NCI-H460 (cell line): Measurements from ENCODE around the gene KLC3. TPM values are rescaled to one million over a fixed set of nuclear protein-coding genes. Genes with fewer than 3 reads are reported as not detected.

ENCODE experiments used
- DNase-seq: peaks from one replicate; pipeline ENCODE4 v3.0.0-alpha.2; 2016; ENCODE audit warnings: low read depth; ENCODE audit errors: extremely low read depth
- total RNA-seq: library from RNA; depleted of rRNA; stranded (reverse); fragments of >200 nt; shearing (Covaris generic); gene quantifications from 2 replicates; pipeline ENCODE4 v1.2.3, GENCODE V29; 2014; rRNA removed

Gene KLC3
- total RNA-seq, 1 experiment from 2014 or later = 0.87 TPM

GRCh38 chr19:45368127-45368526, 27.6 kb downstream of the KLC3 start:
- no peak for DNase-seq

GRCh38 chr19:45368737-45369340, 28.3 kb downstream of the KLC3 start:
- DNase-seq = no peak

- peak; percentile 96 for DNase-seq
These were observed 30.1 kb downstream of the KLC3 start, which contains the start of gene ERCC2 for GRCh38 chr19:45370410-45371204. Gene ERCC2 (minus strand): TSS chr19:45370573. CDS start chr19:45370540, 33 bp downstream.

GRCh38 chr19:45376045-45376724, 35.6 kb downstream of the KLC3 start:
- DNase-seq = peak; percentile 59

- no peak for DNase-seq
These were observed 39.6 kb downstream of the KLC3 start for GRCh38 chr19:45380107-45380506.

- DNase-seq = no peak
These were observed 41.9 kb downstream of the KLC3 start for GRCh38 chr19:45382426-45382825.

- DNase-seq = no peak
These were observed 45.1 kb downstream of the KLC3 start for GRCh38 chr19:45385392-45386221.

GRCh38 chr19:45391346-45391745, 50.8 kb downstream of the KLC3 start:
- DNase-seq = no peak

DNA sequence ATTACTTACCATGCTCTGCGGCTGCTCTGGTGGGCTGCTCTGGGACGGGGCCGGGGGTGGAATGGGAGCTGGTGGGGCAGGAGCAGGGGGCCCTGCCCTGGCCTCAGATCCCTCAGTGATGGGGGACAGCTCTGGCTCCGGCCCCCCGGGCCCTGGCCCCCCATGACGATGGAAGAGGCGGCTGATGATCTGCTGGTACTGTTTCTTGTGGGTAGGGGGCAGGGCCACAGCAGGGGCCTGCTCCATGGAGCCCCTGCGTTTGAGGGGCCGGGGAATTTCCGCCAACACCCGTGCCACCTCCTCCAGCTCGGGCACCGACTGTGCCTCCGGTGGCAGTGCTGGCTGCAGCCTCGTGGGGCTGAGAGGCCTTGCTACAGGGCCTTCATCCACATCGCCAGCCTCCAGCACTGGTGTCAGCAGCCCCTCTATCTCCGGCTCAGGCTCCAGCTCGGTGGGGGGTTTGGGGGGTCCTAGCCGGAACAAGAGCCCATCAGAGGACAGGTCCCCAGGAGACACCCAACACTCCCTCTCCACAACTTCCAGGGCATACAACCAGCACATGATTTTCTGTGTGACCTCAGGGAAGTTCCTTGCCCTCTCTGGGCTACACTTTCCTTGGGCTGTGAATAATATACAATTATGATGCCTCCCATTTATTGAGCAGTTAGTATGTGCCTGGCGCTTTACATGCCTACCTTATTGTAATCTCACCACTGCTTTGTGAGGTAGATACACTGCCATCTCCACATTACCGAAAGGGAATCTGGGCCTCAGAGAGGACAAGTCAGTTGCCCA, 51.5 kb downstream of the KLC3 start:
- DNase-seq = no peak

DNA sequence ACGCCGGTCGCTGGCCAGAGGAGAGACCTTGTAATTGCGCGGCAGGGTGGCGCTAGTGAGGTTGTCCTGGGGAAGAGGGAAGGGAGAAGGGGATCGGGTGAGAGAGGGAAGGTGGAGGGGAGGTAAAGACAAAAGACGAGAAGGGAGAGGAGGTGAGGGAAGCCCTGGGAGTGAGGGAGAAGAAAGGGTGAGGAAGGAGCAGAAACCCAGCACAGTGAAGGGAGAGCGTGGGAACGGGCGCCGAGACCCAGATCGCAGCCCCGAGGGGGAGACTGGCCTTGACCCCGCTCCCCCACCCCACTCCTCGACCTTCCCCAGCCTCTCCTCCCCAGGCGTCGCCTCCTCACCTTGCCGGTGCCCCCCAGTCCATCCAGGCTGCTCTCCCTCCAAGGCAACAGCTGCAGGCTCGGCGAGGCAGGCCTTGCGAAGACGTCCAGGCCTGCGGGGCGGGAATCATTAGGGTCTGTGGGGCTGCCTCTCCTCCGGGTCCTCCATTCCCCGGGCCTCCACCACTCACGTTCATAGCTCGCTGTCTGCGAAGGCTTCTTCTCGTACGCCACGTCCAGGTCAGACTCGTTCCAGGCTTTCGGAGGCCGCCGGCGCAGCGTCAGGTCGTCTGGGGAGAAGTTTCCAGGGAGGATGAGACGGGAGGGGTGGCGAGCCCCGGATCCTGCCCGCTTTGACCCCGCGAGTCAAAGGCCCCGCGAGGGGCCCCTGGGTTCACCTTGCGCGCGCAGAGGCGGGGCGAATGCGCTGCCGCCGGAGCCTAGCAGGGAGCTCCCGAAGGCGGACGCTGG, 55.5 kb downstream of the KLC3 start:
- DNase-seq = no peak

- DNase-seq = no peak
These were observed 59.6 kb downstream of the KLC3 start for GRCh38 chr19:45400192-45400591.

Other genes with a start within 250 kb of the KLC3 start
- 10.8 and 11.8 TPM in 2 replicates for gene PPP1R37, start 247.6 kb upstream of the KLC3 start, total RNA-seq
- 0.07 TPM in 1 of 2 replicates, not detected in the other for gene NKPD1, start 179.8 kb upstream of the KLC3 start, total RNA-seq
- 5.3 and 5.8 TPM in 2 replicates for gene TRAPPC6A, start 162.5 kb upstream of the KLC3 start, total RNA-seq
- 4.0 and 4.2 TPM in 2 replicates for gene BLOC1S3, start 162.0 kb upstream of the KLC3 start, total RNA-seq
- gene EXOC3L2, start 95.3 kb upstream of the KLC3 start, total RNA-seq = not detected in 2 replicates
- 22.4 and 28.1 TPM in 2 replicates for gene MARK4, start 89.5 kb upstream of the KLC3 start, total RNA-seq
- 0.14 TPM in 1 of 2 replicates, not detected in the other for gene CKM, start 17.9 kb upstream of the KLC3 start, total RNA-seq
- 11.2 and 12.3 TPM in 2 replicates for gene ERCC2, start 29.8 kb downstream of the KLC3 start, total RNA-seq
- gene PPP1R13L, start 64.3 kb downstream of the KLC3 start, total RNA-seq = 2.9 and 5.2 TPM in 2 replicates
- gene POLR1G, start 65.9 kb downstream of the KLC3 start, total RNA-seq = 11.3 and 12.7 TPM in 2 replicates
- 81.5 and 102 TPM in 2 replicates for gene ERCC1, start 83.2 kb downstream of the KLC3 start, total RNA-seq
- 1.7 and 1.9 TPM in 2 replicates for gene FOSB, start 127.2 kb downstream of the KLC3 start, total RNA-seq
- 0.79 and 1.6 TPM in 2 replicates for gene RTN2, start 156.3 kb downstream of the KLC3 start, total RNA-seq
- 1.6 and 2.0 TPM in 2 replicates for gene PPM1N, start 157.7 kb downstream of the KLC3 start, total RNA-seq
- gene VASP, start 166.7 kb downstream of the KLC3 start, total RNA-seq = 45.4 and 50.3 TPM in 2 replicates
- 6.0 and 6.3 TPM in 2 replicates for gene OPA3, start 244.1 kb downstream of the KLC3 start, total RNA-seq